Activated CD4-positive, alpha-beta memory T cell treated with anti-CD3 and anti-CD28 coated beads, Interleukin-2, amount 10 ng/mL, durations not matched to agents 7 days and 5 days (primary cell): ENCODE data around the gene SLCO2A1. TPM values are rescaled to one million over a fixed set of nuclear protein-coding genes. Genes with fewer than 3 reads are reported as not detected.

Source experiments
- CTCF ChIA-PET: fragments of 350-600 bp; sonication (Branson Sonifier 250); formaldehyde crosslinking; loops from one replicate; lab custom pipeline; 2021; ENCODE audit warnings: antibody characterized with exemption, inconsistent platforms; lab: Charles Lee
- POLR2A ChIA-PET: fragments of 350-600 bp; sonication (Branson Sonifier 250); formaldehyde crosslinking; loops from one replicate; lab custom pipeline; 2021; ENCODE audit warnings: antibody characterized with exemption; lab: Charles Lee
- DNase-seq: peaks from one replicate; pipeline ENCODE4 v3.0.0-alpha.2; 2020
- H3K27ac Mint-ChIP-seq: one replicate; pipeline ENCODE4 v1.8.0; 2021; ENCODE audit warnings: mild to moderate bottlenecking, mixed read lengths
- H3K27me3 Mint-ChIP-seq: one replicate; pipeline ENCODE4 v1.8.0; 2021; ENCODE audit warnings: mixed read lengths
- H3K36me3 Mint-ChIP-seq: one replicate; pipeline ENCODE4 v1.8.0; 2021; ENCODE audit warnings: low read depth, mixed read lengths
- H3K4me1 Mint-ChIP-seq: one replicate; pipeline ENCODE4 v1.8.0; 2021; ENCODE audit warnings: mixed read lengths
- H3K4me3 Mint-ChIP-seq: one replicate; pipeline ENCODE4 v1.8.0; 2021; ENCODE audit warnings: mild to moderate bottlenecking, mixed read lengths
- H3K9me3 Mint-ChIP-seq: one replicate; pipeline ENCODE4 v1.8.0; 2021; ENCODE audit warnings: mixed read lengths
- total RNA-seq, 2 experiments: library from RNA; stranded (reverse); gene quantifications; one replicate each; pipeline ENCODE4 v1.2.3, GENCODE V29; 2021

The SLCO2A1 gene
- total RNA-seq, 2 experiments from 2014 or later = not detected

GRCh38 chr3:134057006-134057653, 27.4 kb upstream of the SLCO2A1 start:
- no peak for DNase-seq
- Mint-ChIP-seq H3K4me3 (no peak overlapping the region), H3K27me3 (peaks cover 8% of the 10 kb centered on the region), H3K9me3 (no peaks in the 10 kb centered on the region), H3K36me3 (no peaks in the 10 kb centered on the region), H3K27ac (no peak overlapping the region), H3K4me1 (no peaks in the 10 kb centered on the region)
- CTCF ChIA-PET = no interaction called here
- POLR2A ChIA-PET = no interaction called here

GRCh38 chr3:134056464-134056891, 26.8 kb upstream of the SLCO2A1 start:
- ChIA-PET POLR2A (no interaction called here), CTCF (no interaction called here)
- Mint-ChIP-seq H3K27ac (no peak overlapping the region), H3K9me3 (no peaks in the 10 kb centered on the region), H3K4me1 (no peaks in the 10 kb centered on the region), H3K27me3 (peaks cover 4% of the 10 kb centered on the region), H3K4me3 (no peak overlapping the region), H3K36me3 (no peaks in the 10 kb centered on the region)
- no peak for DNase-seq

- ChIA-PET CTCF (no interaction called here), POLR2A (no interaction called here)
- DNase-seq = no peak
- no peak overlapping the region for H3K4me3 Mint-ChIP-seq
- H3K27ac Mint-ChIP-seq = no peak overlapping the region
- H3K36me3 Mint-ChIP-seq = no peaks in the 10 kb centered on the region
- H3K27me3 Mint-ChIP-seq = peaks cover 4% of the 10 kb centered on the region
- no peaks in the 10 kb centered on the region for H3K4me1 Mint-ChIP-seq
- H3K9me3 Mint-ChIP-seq = no peaks in the 10 kb centered on the region
Observed at GRCh38 chr3:134055661-134056060, 25.9 kb upstream of the SLCO2A1 start.

- no peak for DNase-seq
- POLR2A ChIA-PET = no interaction called here
- CTCF ChIA-PET = no interaction called here
- H3K4me1 Mint-ChIP-seq = no peaks in the 10 kb centered on the region
- no peak overlapping the region for H3K4me3 Mint-ChIP-seq
- H3K27me3 Mint-ChIP-seq = peaks cover 4% of the 10 kb centered on the region
- no peaks in the 10 kb centered on the region for H3K9me3 Mint-ChIP-seq
- H3K27ac Mint-ChIP-seq = no peak overlapping the region
- H3K36me3 Mint-ChIP-seq = no peaks in the 10 kb centered on the region
Observed at GRCh38 chr3:134054881-134055280, 25.2 kb upstream of the SLCO2A1 start.

- CTCF ChIA-PET = no interaction called here
- POLR2A ChIA-PET = no interaction called here
Observed at GRCh38 chr3:134054231-134054630, 24.5 kb upstream of the SLCO2A1 start.

GRCh38 chr3:134052370-134052769, 22.6 kb upstream of the SLCO2A1 start:
- H3K4me3 Mint-ChIP-seq = no peak overlapping the region
- no peaks in the 10 kb centered on the region for H3K36me3 Mint-ChIP-seq
- ChIA-PET CTCF (no interaction called here), POLR2A (no interaction called here)
- no peaks in the 10 kb centered on the region for H3K4me1 Mint-ChIP-seq
- no peaks in the 10 kb centered on the region for H3K9me3 Mint-ChIP-seq
- no peak for DNase-seq
- H3K27me3 Mint-ChIP-seq = peaks cover 3% of the 10 kb centered on the region
- H3K27ac Mint-ChIP-seq = no peak overlapping the region

More at GRCh38 chr3:134054231-134054630, 24.5 kb upstream of the SLCO2A1 start:
- Mint-ChIP-seq H3K36me3 (no peaks in the 10 kb centered on the region), H3K27ac (no peak overlapping the region), H3K9me3 (no peaks in the 10 kb centered on the region), H3K27me3 (peaks cover 3% of the 10 kb centered on the region), H3K4me1 (no peaks in the 10 kb centered on the region), H3K4me3 (no peak overlapping the region)
- no peak for DNase-seq

DNA sequence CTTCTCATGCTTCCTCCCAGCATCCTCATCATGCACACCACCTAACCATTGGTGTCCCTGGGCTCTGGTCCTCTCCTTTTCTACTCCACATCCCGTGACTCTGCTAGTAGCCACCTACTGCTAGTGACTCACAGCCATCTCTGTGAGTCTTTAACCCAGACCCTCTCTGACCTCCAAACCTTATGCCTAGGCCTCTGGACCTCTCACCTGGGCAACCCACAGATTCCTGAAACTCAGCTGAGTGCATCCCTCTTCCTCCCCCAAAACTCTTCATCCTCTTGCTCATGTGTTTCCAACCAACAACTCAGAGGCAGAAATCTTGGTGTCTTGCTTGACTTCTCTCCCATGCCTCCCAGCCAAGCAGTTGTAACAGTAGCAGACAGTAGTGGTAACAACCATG, 20.0 kb upstream of the SLCO2A1 start:
- Mint-ChIP-seq H3K27ac (no peak overlapping the region), H3K4me1 (no peaks in the 10 kb centered on the region), H3K9me3 (peaks cover 2% of the 10 kb centered on the region), H3K36me3 (no peaks in the 10 kb centered on the region), H3K4me3 (no peak overlapping the region), H3K27me3 (no peaks in the 10 kb centered on the region)
- DNase-seq = no peak
- CTCF ChIA-PET = no interaction called here
- POLR2A ChIA-PET = no interaction called here

- H3K27ac Mint-ChIP-seq = no peak overlapping the region
- H3K36me3 Mint-ChIP-seq = no peaks in the 10 kb centered on the region
- DNase-seq = no peak
- POLR2A ChIA-PET = no interaction called here
- no peak overlapping the region for H3K4me3 Mint-ChIP-seq
- CTCF ChIA-PET = no interaction called here
- H3K9me3 Mint-ChIP-seq = peaks cover 2% of the 10 kb centered on the region
- no peaks in the 10 kb centered on the region for H3K27me3 Mint-ChIP-seq
- H3K4me1 Mint-ChIP-seq = no peaks in the 10 kb centered on the region
Observed at GRCh38 chr3:134048278-134048996, 18.7 kb upstream of the SLCO2A1 start.

DNA sequence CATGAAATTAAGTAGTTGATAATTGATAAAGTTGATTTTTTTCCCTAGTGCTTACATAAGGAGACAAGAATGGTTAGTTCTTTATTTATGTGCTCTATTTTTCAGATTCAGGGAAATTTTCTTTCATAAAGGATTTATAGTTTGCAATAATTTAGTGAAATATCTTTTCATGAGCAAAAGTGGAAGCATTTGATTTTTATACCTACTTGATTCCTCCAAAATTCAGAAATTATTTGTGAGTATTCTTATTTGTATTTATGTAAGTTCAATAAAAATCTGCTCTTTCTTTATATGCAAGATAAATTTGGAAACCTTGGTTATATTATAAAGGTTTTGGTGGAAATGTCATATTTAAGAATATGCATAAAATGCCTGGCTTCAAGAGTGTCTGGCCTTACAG, 14.7 kb upstream of the SLCO2A1 start:
- no peaks in the 10 kb centered on the region for H3K36me3 Mint-ChIP-seq
- ChIA-PET CTCF (no interaction called here), POLR2A (no interaction called here)
- peaks cover 4% of the 10 kb centered on the region for H3K27me3 Mint-ChIP-seq
- H3K4me1 Mint-ChIP-seq = no peaks in the 10 kb centered on the region
- peaks cover 6% of the 10 kb centered on the region for H3K9me3 Mint-ChIP-seq
- H3K27ac Mint-ChIP-seq = no peak overlapping the region
- DNase-seq = no peak
- no peak overlapping the region for H3K4me3 Mint-ChIP-seq

DNA sequence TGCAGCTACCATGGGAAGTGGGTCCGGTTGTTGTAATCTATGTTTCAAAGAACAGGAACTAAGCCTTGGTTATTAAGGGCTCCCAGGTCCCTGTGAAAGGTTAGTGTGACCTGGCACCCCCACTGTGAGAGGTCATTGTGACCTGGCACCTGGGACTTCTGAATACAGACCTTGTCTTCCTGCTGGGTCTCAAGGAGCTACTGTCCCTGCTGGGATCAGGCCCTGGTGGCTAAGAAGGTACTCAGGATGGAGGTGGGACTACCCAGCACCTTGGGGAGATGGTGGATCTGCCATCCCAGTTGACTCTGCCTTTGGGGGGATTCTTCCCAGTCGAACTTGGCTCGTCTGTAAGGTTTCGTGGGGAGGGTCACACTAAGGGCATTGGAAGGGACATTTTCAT, 10.3 kb upstream of the SLCO2A1 start:
- peaks cover 4% of the 10 kb centered on the region for H3K27me3 Mint-ChIP-seq
- no peaks in the 10 kb centered on the region for H3K4me1 Mint-ChIP-seq
- peaks cover 6% of the 10 kb centered on the region for H3K9me3 Mint-ChIP-seq
- ChIA-PET POLR2A (no interaction called here), CTCF (no interaction called here)
- no peaks in the 10 kb centered on the region for H3K36me3 Mint-ChIP-seq
- H3K27ac Mint-ChIP-seq = no peak overlapping the region
- DNase-seq = no peak
- no peak overlapping the region for H3K4me3 Mint-ChIP-seq

GRCh38 chr3:134039161-134039862, 9.6 kb upstream of the SLCO2A1 start:
- POLR2A ChIA-PET = no interaction called here
- no peak for DNase-seq
- CTCF ChIA-PET = no interaction called here
- H3K9me3 Mint-ChIP-seq = peaks cover 4% of the 10 kb centered on the region
- H3K36me3 Mint-ChIP-seq = no peaks in the 10 kb centered on the region
- no peak overlapping the region for H3K27ac Mint-ChIP-seq
- H3K4me3 Mint-ChIP-seq = no peak overlapping the region
- peaks cover 4% of the 10 kb centered on the region for H3K27me3 Mint-ChIP-seq
- no peaks in the 10 kb centered on the region for H3K4me1 Mint-ChIP-seq

DNA sequence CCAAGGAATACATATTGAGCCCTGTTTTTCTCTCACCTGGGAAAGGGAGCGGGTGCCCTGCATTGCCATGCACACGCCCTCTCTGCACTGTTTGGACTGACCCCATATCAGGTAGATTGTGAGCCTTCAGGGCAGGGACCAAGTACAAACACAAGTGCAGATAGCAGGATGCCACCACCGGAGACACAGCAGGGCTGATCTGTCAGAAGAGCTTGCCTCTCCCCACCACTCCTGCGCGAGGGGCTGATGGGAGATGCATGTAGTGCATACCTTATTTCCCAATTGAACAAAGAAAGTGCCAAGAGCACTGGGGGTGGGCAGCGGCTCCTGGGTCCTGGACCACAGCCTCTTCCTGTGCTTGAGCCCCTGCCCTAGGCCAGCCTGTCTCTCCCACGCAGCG, 9.0 kb upstream of the SLCO2A1 start:
- H3K36me3 Mint-ChIP-seq = no peaks in the 10 kb centered on the region
- no peak for DNase-seq
- CTCF ChIA-PET = no interaction called here
- H3K9me3 Mint-ChIP-seq = peaks cover 4% of the 10 kb centered on the region
- H3K27me3 Mint-ChIP-seq = peaks cover 4% of the 10 kb centered on the region
- no peak overlapping the region for H3K4me3 Mint-ChIP-seq
- no peaks in the 10 kb centered on the region for H3K4me1 Mint-ChIP-seq
- no peak overlapping the region for H3K27ac Mint-ChIP-seq
- POLR2A ChIA-PET = no interaction called here

DNA sequence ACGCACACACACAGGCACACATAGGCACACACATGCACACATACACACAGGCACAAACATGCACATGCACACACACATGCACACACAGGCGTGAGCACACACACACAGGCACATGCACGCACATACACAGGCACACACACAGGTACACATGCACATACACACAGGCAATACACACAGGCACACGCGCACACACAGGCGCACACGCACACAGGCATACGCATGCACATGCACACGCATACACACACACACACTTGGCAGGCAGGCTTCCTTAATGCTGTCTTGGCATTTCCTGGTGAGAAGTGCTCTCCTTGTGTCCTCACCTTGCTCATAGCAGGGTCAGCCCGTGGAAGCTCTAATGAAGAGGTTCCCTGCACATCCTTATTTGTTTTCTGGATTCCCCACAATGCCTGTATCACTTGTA, 8.4 kb upstream of the SLCO2A1 start:
- Mint-ChIP-seq H3K4me3 (no peak overlapping the region), H3K4me1 (no peaks in the 10 kb centered on the region), H3K36me3 (no peaks in the 10 kb centered on the region), H3K9me3 (peaks cover 4% of the 10 kb centered on the region), H3K27me3 (peaks cover 5% of the 10 kb centered on the region), H3K27ac (no peak overlapping the region)
- ChIA-PET CTCF (no interaction called here), POLR2A (no interaction called here)
- DNase-seq = no peak
